ENCODE results near the gene PPM1H.

- TF ChIP-seq CTCF (conservative IDR thresholded peaks at IDR 0.05) (no peak), ZFX (IDR thresholded peaks at IDR 0.05) (no peak)
These were observed 13.2 kb upstream of the PPM1H start for GRCh38 chr12:62948123-62948522.

All from C4-2B (cell line).